ENCODE results near the gene CLEC11A. TPM values are rescaled to one million over a fixed set of nuclear protein-coding genes. Genes with fewer than 3 reads are reported as not detected.

Gene CLEC11A
- polyA plus RNA-seq, 1 experiment, result 43.9 TPM

GRCh38 chr19:50697414-50698124, 25.6 kb upstream of the CLEC11A start:
- Histone ChIP-seq H3K4me3 (ENCODE audit: low read depth, low read length) (no peak overlapping the region), H3K27ac (ENCODE audit: low read depth, low read length) (no peak overlapping the region), H3K27me3 (ENCODE audit: control insufficient read depth, insufficient read depth, low read length) (peaks cover 27% of the 10 kb centered on the region), H3K9me3 (ENCODE audit: control insufficient read depth, insufficient read depth, low read length) (no peaks in the 10 kb centered on the region; the same call in 1 of the 2 replicates)
- TF ChIP-seq CTCF (IDR thresholded peaks at IDR 0.05; ENCODE audit: low read depth, low read length), result no peak
- ChIA-PET CTCF (interaction anchor here (1.1 to 1.4 kb wide), 3 partner anchors 8 to 28 kb away, joined by 3 read pairs; no protein-coding TSS in a partner anchor), POLR2A (interaction anchor here (0.6 kb wide), 1 partner anchor 39 kb away, joined by 3 read pairs; no protein-coding TSS in a partner anchor)
- no peak for DNase-seq (ENCODE audit: low read depth, low spot score)

- POLR2A ChIA-PET, result no interaction called here
- H3K27ac ChIP-seq (ENCODE audit: low read depth, low read length), result no peak overlapping the region
- H3K27me3 ChIP-seq (ENCODE audit: control insufficient read depth, insufficient read depth, low read length), result peaks cover 3% of the 10 kb centered on the region
- CTCF ChIA-PET, result interaction anchor here (2.9 kb wide), 1 partner anchor 82 kb away, joined by 19 read pairs; no protein-coding TSS in a partner anchor
- DNase-seq (ENCODE audit: low read depth, low spot score), result no peak
- no peak overlapping the region for H3K4me3 ChIP-seq (ENCODE audit: low read depth, low read length)
- no peaks in the 10 kb centered on the region; the same call in 1 of the 2 replicates for H3K9me3 ChIP-seq (ENCODE audit: control insufficient read depth, insufficient read depth, low read length)
- no peak for TF ChIP-seq CTCF (IDR thresholded peaks at IDR 0.05; ENCODE audit: low read depth, low read length)
Observed at GRCh38 chr19:50701367-50701985, 21.7 kb upstream of the CLEC11A start.

GRCh38 chr19:50702158-50702870, 20.9 kb upstream of the CLEC11A start:
- no peak overlapping the region for H3K4me3 ChIP-seq (ENCODE audit: low read depth, low read length)
- no peaks in the 10 kb centered on the region for H3K27me3 ChIP-seq (ENCODE audit: control insufficient read depth, insufficient read depth, low read length)
- DNase-seq (ENCODE audit: low read depth, low spot score), result no peak
- H3K27ac ChIP-seq (ENCODE audit: low read depth, low read length), result no peak overlapping the region
- no peaks in the 10 kb centered on the region; the same call in 1 of the 2 replicates for H3K9me3 ChIP-seq (ENCODE audit: control insufficient read depth, insufficient read depth, low read length)
- TF ChIP-seq CTCF (IDR thresholded peaks at IDR 0.05; ENCODE audit: low read depth, low read length), result no peak
- CTCF ChIA-PET, result interaction anchor here (0.9 to 2.9 kb wide), 5 partner anchors 16 to 146 kb away, joined by 3 to 19 read pairs (median 3); no protein-coding TSS in a partner anchor
- POLR2A ChIA-PET, result interaction anchor here (0.6 kb wide), 1 partner anchor 72 kb away, joined by 6 read pairs; no protein-coding TSS in a partner anchor

- Histone ChIP-seq H3K9me3 (ENCODE audit: control insufficient read depth, insufficient read depth, low read length) (no peaks in the 10 kb centered on the region; the same call in 1 of the 2 replicates), H3K27ac (ENCODE audit: low read depth, low read length) (no peak overlapping the region), H3K4me3 (ENCODE audit: low read depth, low read length) (no peak overlapping the region), H3K27me3 (ENCODE audit: control insufficient read depth, insufficient read depth, low read length) (no peaks in the 10 kb centered on the region)
- ChIA-PET CTCF (interaction anchor here (0.9 to 2.9 kb wide), 7 partner anchors 16 to 147 kb away, joined by 3 to 19 read pairs (median 3); no protein-coding TSS in a partner anchor), POLR2A (interaction anchor here (0.6 kb wide), 1 partner anchor 71 kb away, joined by 6 read pairs; no protein-coding TSS in a partner anchor)
- TF ChIP-seq CTCF (IDR thresholded peaks at IDR 0.05; ENCODE audit: low read depth, low read length), result no peak
- DNase-seq (ENCODE audit: low read depth, low spot score), result no peak
Observed at GRCh38 chr19:50702871-50703829, 20.0 kb upstream of the CLEC11A start.

All from AG04450 (cell line).